K562 (cell line): ENCODE measurements around the gene INPP5D. TPM values are rescaled to one million over a fixed set of nuclear protein-coding genes. Genes with fewer than 3 reads are reported as not detected.

Experiments used
- ATAC-seq: fragments of 200-7000 bp; cut with Tn5 transposase; 3 replicates; pipeline ENCODE4 v1.9.1; 2020; ENCODE audit warnings: moderate library complexity
- BruUV-seq: library from RNA; stranded (reverse); fragments of 400-500 nt; replicated peaks from 2 replicates; lab custom pipeline; 2021; lab: Mats Ljungman, UMichigan
- CTCF ChIA-PET: fragments of 300-600 bp; formaldehyde crosslinking; extraction: SDS; loops from one replicate; lab custom pipeline; 2021; ENCODE audit warnings: low intra/inter-chr PET ratio; lab: Yijun Ruan, JAX
- POLR2A ChIA-PET: fragments of 300-600, 350-650 bp; sonication (Branson Sonifier 250); formaldehyde crosslinking; extraction: SDS; loops from one replicate; lab custom pipeline; 2021; ENCODE audit warnings: antibody characterized with exemption, inconsistent platforms; lab: Yijun Ruan, JAX
- DNase-seq, 4 experiments: peaks; one replicate each; pipeline versions ENCODE4 v3.0.0 to v3.0.0-alpha.2; 2011 to 2018; ENCODE audit warnings: low spot score in 3 of 4, mixed read lengths in 3 of 4; ENCODE audit errors: extremely low read depth in 1 of 4
- FAIRE-seq: peaks from 2 replicates; lab custom pipeline; 2011; peaks lifted over from hg19 to GRCh38; lab: Jason Lieb, UNC
- H2AFZ ChIP-seq: 2 replicates; pipeline ENCODE4 v1.6.0; 2011; ENCODE audit warnings: low read depth, low read length, control low read depth, inconsistent platforms
- H3K27ac ChIP-seq: fragments of 200-600 bp; 3 replicates; pipeline ENCODE4 v1.8.0; 2011; ENCODE audit warnings: low read depth, mild to moderate bottlenecking, control low read depth, inconsistent platforms, low read length, moderate library complexity, mixed read lengths; ENCODE audit errors: extremely low read depth
- H3K27me3 ChIP-seq, 2 experiments: fragments of 300-600 bp in 1 of 2; 2 replicates in 1 of 2; 3 replicates in 1 of 2; pipeline versions ENCODE4 v1.6.0 to v1.8.0; 2011; ENCODE audit warnings: inconsistent platforms in 2 of 2, low read length in 2 of 2, mild to moderate bottlenecking in 1 of 2, mixed read lengths in 1 of 2, moderate library complexity in 1 of 2; ENCODE audit not compliant: control insufficient read depth in 2 of 2, insufficient read depth in 2 of 2
- H3K36me3 ChIP-seq: fragments of 300-600 bp; 3 replicates; pipeline ENCODE4 v1.8.0; 2011; ENCODE audit warnings: mild to moderate bottlenecking, low read length, inconsistent platforms; ENCODE audit not compliant: control insufficient read depth, insufficient read depth
- H3K4me1 ChIP-seq, 2 experiments: fragments of 200-600 bp in 1 of 2; replicated peaks in 1 of 2; 2 replicates in 1 of 2; 3 replicates in 1 of 2; pipeline versions ENCODE4 v1.5.1 to v1.8.0; 2011; ENCODE audit warnings: inconsistent platforms in 2 of 2, low read length in 2 of 2, mild to moderate bottlenecking in 1 of 2, mixed read lengths in 1 of 2, moderate library complexity in 1 of 2; ENCODE audit not compliant: control insufficient read depth in 2 of 2, insufficient read depth in 2 of 2
- H3K4me2 ChIP-seq: 2 replicates; pipeline ENCODE4 v1.6.1; 2011; ENCODE audit warnings: low read length, control low read depth, inconsistent platforms, mixed read lengths; ENCODE audit not compliant: insufficient read depth
- H3K4me3 ChIP-seq: fragments of 200-600 bp; sonication (generic), shearing (Covaris generic); 2 replicates; pipeline ENCODE4 v1.5.1; 2016; ENCODE audit warnings: control low read depth, inconsistent platforms
- H3K79me2 ChIP-seq: fragments of 200-600 bp; 3 replicates; pipeline ENCODE4 v1.8.0; 2011; ENCODE audit warnings: low read length, inconsistent platforms; ENCODE audit not compliant: control insufficient read depth, insufficient read depth
- H3K9ac ChIP-seq, 2 experiments: 2 replicates each; pipeline versions ENCODE4 v1.6.0 to v1.6.1; 2011; ENCODE audit warnings: low read depth in 2 of 2, low read length in 2 of 2, control low read depth in 1 of 2, inconsistent platforms in 1 of 2, mild to moderate bottlenecking in 1 of 2, mixed read lengths in 1 of 2; ENCODE audit not compliant: insufficient read depth in 1 of 2
- H3K9me1 ChIP-seq: one replicate; pipeline ENCODE4 v1.6.0; 2011; ENCODE audit warnings: inconsistent platforms, mild to moderate bottlenecking, low read length, moderate library complexity; ENCODE audit not compliant: control insufficient read depth, insufficient read depth
- H3K9me3 ChIP-seq: replicated peaks from 2 replicates; pipeline ENCODE4 v1.5.1; 2011; ENCODE audit warnings: low read depth, low read length, inconsistent platforms; ENCODE audit not compliant: control insufficient read depth, insufficient read depth
- H4K20me1 ChIP-seq: replicated peaks from 2 replicates; pipeline ENCODE4 v1.6.1; 2011; ENCODE audit warnings: low read length, inconsistent platforms, mixed read lengths; ENCODE audit not compliant: control insufficient read depth, insufficient read depth
- ETS2 ChIP-seq: IDR thresholded peaks from 2 replicates; pipeline ENCODE4 v1.6.1; 2016; ENCODE audit warnings: borderline replicate concordance, missing genetic modification characterization, mild to moderate bottlenecking, moderate library complexity, missing compliant biosample characterization; ENCODE audit not compliant: poor library complexity, severe bottlenecking
- FOXM1 ChIP-seq, 2 experiments: fragments of 450-650 bp in 1 of 2; sonication (generic) in 1 of 2; formaldehyde crosslinking in 1 of 2; IDR thresholded peaks; 2 replicates each; pipeline versions ENCODE4 v1.6.1 to v1.9.0; 2017 to 2022; ENCODE audit warnings: low read depth in 2 of 2, mild to moderate bottlenecking in 2 of 2, missing genetic modification reagents in 1 of 2, moderate library complexity in 1 of 2
- NFIC ChIP-seq: fragments of 450-650 bp; IDR thresholded peaks from 2 replicates; pipeline ENCODE4 v1.6.1; 2017; ENCODE audit warnings: mild to moderate bottlenecking, inconsistent platforms
- WGBS: fragments of 100-300 bp; shearing (Covaris generic); methylation state at CpG from one replicate; pipeline ENCODE4 v1.1.6; 2016; ENCODE audit warnings: low coverage, mixed read lengths; ENCODE audit not compliant: insufficient coverage; ENCODE audit errors: missing lambda C conversion rate; 5-methylcytosine and 5-hydroxymethylcytosine counted together
- in situ Hi-C: fragments of 300-500 bp; cut with MboI; formaldehyde crosslinking; loops from 4 replicates; pipeline ENCODE4 v1.15.0; 2018; ENCODE audit warnings: inconsistent platforms, mixed read lengths
- intact Hi-C: fragments of 100-400 bp; cut with micrococcal nuclease; formaldehyde crosslinking; loops from 2 replicates; pipeline ENCODE4 v1.14.2; 2022
- polyA plus RNA-seq, 8 experiments: library from polyadenylated mRNA; depleted of rRNA in 4 of 8; stranded (reverse) in 5 of 8; unstranded in 3 of 8; fragments of >200 nt; fragmentation: Nextera tagmentation in 2 of 8; fragmentation: Illumina TruSeq in 1 of 8; extraction: Ambion mirVana in 2 of 8; extraction: Trizol in 1 of 8; gene quantifications; 2 replicates each; pipeline versions ENCODE4 v1.2.1 to v1.2.3, GENCODE V29; 2011 to 2014; ENCODE audit warnings: inconsistent platforms in 1 of 8, missing spikeins in 1 of 8
- total RNA-seq, 7 experiments: library from RNA; depleted of rRNA in 6 of 7; stranded (reverse); fragments of >200 nt in 6 of 7; fragmentation: Illumina TruSeq in 2 of 7; extraction: Trizol in 2 of 7; gene quantifications; 2 replicates each; pipeline versions ENCODE4 v1.2.1 to v1.2.3, GENCODE V29; 2011 to 2021; ENCODE audit warnings: low replicate concordance in 1 of 7
- TF ChIP-seq, protein P1 (sequence below): fragments of 250-450 bp; sonication (Bioruptor Pico); IDR thresholded peaks from 2 replicates; pipeline ENCODE4 v1.5.0; 2021; ENCODE audit warnings: mild to moderate bottlenecking, borderline replicate concordance

The INPP5D gene
- total and polyA plus RNA-seq, 9 of the 15 experiments (the other 6 are each of a cell fraction or from before 2014, with no cell fraction given) = 0.55 to 6.2 (median 2.2) TPM

DNA sequence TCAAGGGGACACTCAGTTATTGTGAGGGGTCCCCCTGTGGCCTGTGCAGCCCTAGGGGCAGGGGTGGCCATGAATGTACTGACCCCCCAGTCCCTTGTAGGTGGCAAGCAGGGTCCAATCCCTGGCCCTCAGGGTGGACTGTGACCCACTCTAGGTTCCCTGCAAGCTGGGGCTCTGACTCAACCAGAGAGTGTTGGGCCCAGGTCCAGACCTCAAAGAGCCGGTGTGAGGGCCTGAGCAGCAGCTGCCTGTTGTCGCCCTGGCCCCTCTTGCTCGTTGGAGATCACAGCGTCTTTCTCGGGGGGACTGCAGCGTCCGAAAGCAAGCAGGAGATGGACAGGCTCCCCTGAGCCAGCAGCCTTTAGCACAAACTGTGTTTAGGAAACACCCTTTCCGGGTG lies 124.5 kb downstream of the INPP5D start:
- H3K9me3 ChIP-seq = no peaks in the 10 kb centered on the region
- H3K9me1 ChIP-seq = no peaks in the 10 kb centered on the region
- BruUV-seq = no TSS peak
- TF ChIP-seq NFIC (no peak), ETS2 (no peak), FOXM1 (IDR thresholded peaks at IDR 0.05; ENCODE audit: low read depth) (no peak), FOXM1 (CRISPR knock-in tag; IDR thresholded peaks at IDR 0.05; ENCODE audit: low read depth) (no peak)
- TF ChIP-seq, protein P1, sequence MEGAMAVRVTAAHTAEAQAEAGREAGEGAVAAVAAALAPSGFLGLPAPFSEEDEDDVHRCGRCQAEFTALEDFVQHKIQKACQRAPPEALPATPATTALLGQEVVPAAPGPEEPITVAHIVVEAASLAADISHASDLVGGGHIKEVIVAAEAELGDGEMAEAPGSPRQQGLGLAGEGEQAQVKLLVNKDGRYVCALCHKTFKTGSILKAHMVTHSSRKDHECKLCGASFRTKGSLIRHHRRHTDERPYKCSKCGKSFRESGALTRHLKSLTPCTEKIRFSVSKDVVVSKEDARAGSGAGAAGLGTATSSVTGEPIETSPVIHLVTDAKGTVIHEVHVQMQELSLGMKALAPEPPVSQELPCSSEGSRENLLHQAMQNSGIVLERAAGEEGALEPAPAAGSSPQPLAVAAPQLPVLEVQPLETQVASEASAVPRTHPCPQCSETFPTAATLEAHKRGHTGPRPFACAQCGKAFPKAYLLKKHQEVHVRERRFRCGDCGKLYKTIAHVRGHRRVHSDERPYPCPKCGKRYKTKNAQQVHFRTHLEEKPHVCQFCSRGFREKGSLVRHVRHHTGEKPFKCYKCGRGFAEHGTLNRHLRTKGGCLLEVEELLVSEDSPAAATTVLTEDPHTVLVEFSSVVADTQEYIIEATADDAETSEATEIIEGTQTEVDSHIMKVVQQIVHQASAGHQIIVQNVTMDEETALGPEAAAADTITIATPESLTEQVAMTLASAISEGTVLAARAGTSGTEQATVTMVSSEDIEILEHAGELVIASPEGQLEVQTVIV (CRISPR knock-in tag) = no peak
- peaks cover 7 to 10% of the 10 kb centered on the region in 2 experiments; a peak in 4 of 5 replicates for H3K4me1 ChIP-seq
- no peak overlapping the region for H2AFZ ChIP-seq
- no peaks in the 10 kb centered on the region for H3K36me3 ChIP-seq
- ChIA-PET CTCF (no interaction called here), POLR2A (no interaction called here)
- ATAC-seq (no peak), DNase-seq (no peak), FAIRE-seq (no peak)
- no peaks in the 10 kb centered on the region for H3K79me2 ChIP-seq
- H3K4me2 ChIP-seq = no peak overlapping the region
- H3K4me3 ChIP-seq = no peak overlapping the region
- no peaks in the 10 kb centered on the region for H4K20me1 ChIP-seq
- no peak overlapping the region for H3K27ac ChIP-seq
- H3K9ac ChIP-seq = no peak overlapping the region
- intact Hi-C loops (no loop called here), in situ Hi-C loops (no loop called here)
- no peaks in the 10 kb centered on the region for H3K27me3 ChIP-seq
- 66% methylated on average over 8 of the region's 8 CpGs for WGBS
